22Rv1 (cell line): ENCODE measurements around the gene XYLT2.

Experiments
- ZFX ChIP-seq: fragments of 450-650 bp; IDR thresholded peaks from 2 replicates; pipeline ENCODE4 v1.6.1; 2017; ENCODE audit warnings: antibody characterized with exemption, borderline replicate concordance
- TF ChIP-seq, protein P1 (sequence below): fragments of 450-650 bp; IDR thresholded peaks from 2 replicates; pipeline ENCODE4 v1.5.1; 2017; ENCODE audit warnings: mild to moderate bottlenecking

DNA sequence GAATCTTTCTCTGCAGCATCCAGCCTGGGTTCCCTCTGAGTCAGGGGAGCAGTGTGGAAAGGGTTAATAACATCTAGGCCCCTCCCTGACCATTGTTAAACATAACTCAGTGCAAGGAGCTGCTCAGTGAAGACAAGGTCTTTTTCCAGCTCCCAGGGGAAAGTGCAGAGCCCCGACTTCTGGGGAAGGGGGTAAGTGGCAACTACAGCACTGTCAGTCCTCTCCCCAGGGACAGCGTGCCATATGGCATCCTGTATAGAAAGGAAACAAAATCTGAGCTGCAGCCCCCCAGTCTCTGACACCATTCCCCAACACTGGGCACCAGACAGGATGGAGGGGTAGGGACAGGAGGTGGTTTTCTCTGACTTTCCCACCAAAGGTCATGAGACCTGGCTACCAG lies 19.2 kb downstream of the XYLT2 start:
- TF ChIP-seq, protein P1, sequence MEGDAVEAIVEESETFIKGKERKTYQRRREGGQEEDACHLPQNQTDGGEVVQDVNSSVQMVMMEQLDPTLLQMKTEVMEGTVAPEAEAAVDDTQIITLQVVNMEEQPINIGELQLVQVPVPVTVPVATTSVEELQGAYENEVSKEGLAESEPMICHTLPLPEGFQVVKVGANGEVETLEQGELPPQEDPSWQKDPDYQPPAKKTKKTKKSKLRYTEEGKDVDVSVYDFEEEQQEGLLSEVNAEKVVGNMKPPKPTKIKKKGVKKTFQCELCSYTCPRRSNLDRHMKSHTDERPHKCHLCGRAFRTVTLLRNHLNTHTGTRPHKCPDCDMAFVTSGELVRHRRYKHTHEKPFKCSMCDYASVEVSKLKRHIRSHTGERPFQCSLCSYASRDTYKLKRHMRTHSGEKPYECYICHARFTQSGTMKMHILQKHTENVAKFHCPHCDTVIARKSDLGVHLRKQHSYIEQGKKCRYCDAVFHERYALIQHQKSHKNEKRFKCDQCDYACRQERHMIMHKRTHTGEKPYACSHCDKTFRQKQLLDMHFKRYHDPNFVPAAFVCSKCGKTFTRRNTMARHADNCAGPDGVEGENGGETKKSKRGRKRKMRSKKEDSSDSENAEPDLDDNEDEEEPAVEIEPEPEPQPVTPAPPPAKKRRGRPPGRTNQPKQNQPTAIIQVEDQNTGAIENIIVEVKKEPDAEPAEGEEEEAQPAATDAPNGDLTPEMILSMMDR, result no peak
- no peak for TF ChIP-seq ZFX
